ENCODE measurements around the gene NOX4.

The NOX4 gene

DNA sequence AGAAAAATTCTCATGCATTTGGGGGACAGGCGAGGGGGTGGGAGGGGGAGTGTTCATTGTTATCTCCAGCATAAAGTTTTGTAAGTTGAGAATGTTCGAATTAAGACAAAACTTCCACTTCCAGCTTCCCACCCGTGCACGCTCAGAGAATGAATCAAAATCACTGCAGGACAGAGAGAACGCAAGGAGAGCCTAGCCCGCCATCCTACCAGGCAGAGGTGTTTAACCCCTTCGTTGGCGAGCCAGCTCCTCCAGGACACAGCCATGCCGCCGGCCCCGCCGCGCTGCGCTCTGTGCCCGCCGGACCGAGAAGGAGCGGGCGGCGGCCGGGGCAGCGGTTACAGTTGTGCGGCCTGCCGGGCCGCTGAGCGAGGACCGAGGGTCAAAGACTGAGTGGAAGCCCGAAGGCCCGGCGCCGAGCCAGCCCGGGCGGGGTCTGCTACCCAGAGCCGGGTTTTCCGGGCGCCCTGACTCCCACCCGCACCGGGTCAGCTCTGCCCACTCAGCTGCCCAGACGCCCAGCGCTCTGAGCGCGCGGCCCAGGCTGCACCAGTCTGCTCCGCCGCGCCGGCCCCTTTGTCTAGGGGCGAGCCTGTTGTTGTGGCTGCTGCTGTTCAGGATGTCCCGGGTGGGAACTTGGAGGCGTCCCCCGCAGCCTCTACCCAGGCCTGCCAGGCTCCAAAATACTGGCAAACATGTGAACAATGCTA lies at the start of gene NOX4:
Gene NOX4, minus strand, starts transcription at position 395 of the 710 bp plus-strand sequence. Its CDS starts 129 bp downstream, at position 266.
- DNase-seq: no peak

- no peak for DNase-seq
Measured at GRCh38 chr11:89540826-89541225, 49.7 kb upstream of the NOX4 start.

- no peak for DNase-seq
Measured at GRCh38 chr11:89537936-89538335, 46.8 kb upstream of the NOX4 start.

DNA sequence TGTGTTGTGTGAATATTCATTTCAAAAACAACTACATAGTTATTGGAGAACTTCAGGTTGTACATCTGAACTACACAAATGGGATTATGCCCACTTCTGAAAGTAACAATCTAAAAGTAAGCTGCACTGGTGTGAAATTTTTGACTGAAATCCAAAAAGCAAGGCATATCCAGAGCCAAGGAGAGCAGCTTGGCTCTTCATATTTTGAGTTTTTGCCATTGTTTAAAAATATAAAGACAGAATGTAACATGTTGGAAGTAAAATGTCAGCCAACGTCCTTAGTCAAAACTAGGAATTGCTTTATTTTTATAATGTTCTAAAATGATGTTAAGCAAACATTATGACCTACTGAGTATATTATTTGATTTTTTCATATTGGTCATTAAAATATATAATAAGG lies 45.8 kb upstream of the NOX4 start:
- DNase-seq: no peak

DNA sequence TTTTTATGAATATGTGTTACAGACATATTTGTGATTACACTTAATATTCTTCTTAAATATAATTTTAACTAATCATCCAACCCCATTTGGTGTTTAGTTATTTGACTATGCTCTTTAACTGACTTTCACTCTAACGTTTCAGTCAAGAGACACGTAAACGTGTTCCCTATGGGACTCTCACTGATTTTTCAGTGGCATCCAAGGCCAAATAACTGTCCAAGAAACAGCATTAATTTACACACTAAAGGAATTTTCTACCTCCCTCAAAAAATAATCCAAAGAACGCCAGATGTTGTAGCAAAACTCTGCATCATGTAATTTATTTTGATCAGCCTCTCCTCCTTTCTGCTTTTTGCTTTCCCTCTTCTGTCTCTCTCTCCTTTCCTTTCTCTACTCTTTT lies 44.0 kb upstream of the NOX4 start:
- DNase-seq: no peak

GRCh38 chr11:89529626-89530380 lies 38.6 kb upstream of the NOX4 start:
- DNase-seq: no peak

DNA sequence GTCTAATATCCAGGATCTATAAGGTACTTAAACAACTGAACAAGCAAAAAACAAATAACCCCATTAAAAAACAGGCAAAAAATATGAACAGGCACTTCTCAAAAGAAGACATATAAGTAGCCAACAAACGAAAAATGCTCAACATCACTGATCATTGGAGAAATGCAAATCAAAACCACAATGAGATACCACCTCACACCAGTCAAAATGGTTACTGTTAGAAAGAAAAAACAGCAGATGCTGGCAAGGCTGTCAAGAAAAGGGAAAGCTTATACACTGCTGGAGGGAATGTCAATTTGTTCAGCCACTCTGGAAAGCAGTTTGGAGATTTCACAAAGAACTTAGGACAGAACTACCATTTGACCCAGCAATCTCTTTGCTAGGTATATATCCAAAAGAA lies 30.6 kb upstream of the NOX4 start:
- DNase-seq: no peak

DNA sequence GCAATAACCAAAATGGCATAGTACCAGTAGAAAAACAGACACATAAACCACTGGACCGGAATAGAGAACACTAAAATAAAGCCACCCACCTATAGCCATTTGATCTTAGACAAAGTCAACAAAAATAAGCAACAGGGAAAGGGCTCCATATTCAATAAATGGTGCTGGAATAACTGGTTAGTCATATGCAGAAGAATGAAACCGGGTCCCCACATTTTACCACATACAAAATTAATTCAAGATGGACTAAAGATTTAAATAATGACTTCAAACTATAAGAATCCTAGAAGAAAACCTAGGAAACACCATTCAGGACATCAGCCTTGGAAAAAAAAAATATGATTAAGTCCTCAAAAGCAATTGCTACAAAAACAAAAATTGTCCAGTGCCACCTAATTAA lies 30.1 kb upstream of the NOX4 start:
- DNase-seq: no peak

DNA sequence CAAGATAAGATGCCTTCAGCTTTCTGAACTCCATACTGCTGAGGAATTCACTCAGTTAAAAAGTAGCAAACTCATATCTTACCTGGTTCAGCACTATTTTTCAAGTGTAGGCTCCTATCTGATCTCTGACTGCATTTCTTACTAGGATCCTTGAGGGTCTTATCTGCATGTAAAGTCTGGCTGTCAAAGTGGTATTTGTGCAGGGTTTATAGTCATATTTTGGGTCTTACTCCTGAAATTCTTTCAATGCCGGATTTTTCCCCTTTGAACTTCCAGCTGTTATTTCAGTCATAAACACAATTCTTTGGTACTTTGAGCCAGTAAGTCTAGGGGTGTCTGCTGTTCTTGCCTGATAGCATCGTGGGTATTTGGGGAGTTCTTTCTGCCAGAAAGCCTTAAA lies 25.3 kb upstream of the NOX4 start:
- DNase-seq: no peak

DNA sequence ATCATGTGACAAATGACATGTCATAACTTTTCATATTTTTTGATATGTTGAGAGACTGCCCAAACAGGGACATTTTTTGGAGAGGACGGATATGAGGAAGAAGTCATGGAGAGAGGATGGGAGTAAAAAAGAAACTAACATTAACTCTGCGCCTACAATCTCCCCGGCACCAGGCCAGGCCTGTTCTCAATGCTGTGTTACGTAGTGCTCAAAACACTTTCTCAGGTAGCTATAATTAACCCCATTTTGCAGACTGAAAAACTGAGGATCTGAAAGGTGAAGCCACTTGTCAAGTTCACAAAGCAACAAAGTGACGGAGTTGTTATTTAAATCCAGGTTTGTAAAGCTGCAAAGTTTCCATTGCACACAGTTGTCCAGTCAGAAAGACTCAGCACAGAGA lies 17.4 kb upstream of the NOX4 start:
- DNase-seq: no peak

DNA sequence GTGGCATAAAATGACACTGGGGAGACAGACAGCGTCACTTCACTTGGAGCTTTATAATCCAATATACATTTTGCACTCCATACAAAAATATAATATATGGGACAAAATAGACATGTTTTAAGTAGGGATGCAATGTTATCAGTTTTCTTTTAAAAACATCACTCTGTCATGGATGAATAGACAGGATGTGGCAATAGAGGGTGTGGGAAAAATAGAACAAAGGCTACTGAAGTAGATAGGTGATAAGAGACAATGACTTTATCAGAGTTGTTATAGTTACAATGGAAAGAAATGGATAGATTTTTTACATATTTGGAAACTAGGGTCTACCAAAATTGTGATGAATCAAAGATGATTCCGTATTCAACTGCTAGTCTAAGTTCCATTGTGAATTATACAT lies 13.1 kb upstream of the NOX4 start:
- DNase-seq: no peak

- no peak for DNase-seq
Measured at GRCh38 chr11:89503422-89503821, 12.2 kb upstream of the NOX4 start.

DNA sequence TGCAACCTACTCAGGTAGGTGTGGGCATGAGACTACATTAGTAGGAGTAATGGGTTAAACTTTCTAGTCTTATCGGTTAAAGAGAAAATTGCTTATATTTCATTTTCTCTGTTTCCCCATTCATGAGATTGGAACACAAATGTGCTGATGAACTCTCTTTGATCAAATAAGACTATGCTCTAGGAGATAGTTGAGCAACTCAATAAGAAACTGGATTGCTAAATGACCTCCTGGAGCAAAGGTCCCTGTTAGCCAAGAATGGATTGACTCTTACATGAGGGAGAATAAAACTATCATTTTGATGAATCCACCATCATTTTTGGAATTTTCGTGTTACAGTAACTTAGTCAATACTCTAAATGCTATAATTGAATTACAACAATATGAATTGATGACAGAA lies 11.1 kb upstream of the NOX4 start:
- DNase-seq: no peak

GRCh38 chr11:89500336-89500735 lies 9.2 kb upstream of the NOX4 start:
- no peak for DNase-seq

DNA sequence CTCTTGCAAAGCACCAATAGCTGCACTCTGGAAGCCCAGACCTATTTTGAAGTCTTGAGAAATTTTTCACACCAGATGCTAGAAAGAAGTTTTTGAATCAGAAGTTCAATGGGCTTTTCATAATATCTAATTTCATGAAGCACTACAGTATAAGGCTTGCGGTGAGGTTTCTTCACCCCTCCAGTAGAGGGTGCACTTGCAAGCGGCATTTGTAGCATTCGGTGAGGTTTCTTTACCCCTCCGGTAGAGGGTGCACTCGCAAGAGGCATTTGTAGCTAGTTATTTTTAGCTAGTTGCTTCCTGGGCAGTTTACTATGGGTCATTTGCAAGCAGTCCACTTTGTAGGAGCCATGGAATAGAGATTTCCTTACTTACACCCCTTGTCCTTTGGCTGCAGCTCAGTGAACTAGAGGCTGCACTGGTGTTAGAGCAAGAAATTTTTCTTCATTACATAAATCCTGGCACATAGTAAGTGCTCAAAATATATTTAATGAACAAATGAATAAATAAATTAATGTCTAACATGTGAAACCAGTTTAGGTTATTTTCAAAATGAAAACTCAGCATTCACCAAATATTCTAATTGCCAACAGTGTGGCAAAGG lies 7.8 kb upstream of the NOX4 start:
- DNase-seq: no peak

GRCh38 chr11:89495951-89496350 lies 4.8 kb upstream of the NOX4 start:
- no peak for DNase-seq

DNA sequence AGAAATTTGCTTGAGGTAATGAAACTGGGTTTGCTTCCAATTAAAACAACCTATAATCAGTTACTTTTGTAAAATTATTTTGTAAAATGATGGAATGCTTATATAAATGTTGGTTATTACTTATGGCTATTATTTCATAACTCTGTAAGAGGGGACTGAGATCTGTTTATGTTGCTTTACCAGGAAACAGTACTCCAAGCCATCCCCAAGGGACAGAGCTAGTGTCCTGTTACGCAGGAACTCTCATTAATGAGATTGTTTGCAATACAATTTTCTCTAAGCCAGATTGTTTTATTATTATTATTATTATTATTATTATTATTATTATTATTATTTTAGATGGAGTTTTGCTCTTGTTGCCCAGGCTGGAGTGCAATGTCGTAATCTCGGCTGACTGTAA lies 2.3 kb upstream of the NOX4 start:
- DNase-seq: no peak

DNA sequence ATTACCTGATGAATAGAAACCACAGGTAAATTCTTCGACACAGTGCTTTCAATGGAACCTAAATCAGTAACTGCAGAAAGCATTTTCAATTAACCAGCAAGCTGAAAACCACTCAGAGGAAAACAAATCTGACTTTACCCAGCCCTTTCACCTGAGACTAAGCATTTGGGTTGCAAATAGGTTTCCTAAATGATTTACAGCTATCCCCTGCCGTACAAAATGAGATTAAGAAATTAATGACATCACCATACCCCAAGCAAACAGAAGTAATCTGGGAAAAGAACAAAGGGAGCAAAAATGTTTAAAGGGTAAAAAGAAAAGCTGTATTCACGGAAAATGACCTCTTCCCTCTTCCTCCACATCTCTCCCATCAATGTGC lies 584 bp downstream of the NOX4 start:
- no peak for DNase-seq

DNA sequence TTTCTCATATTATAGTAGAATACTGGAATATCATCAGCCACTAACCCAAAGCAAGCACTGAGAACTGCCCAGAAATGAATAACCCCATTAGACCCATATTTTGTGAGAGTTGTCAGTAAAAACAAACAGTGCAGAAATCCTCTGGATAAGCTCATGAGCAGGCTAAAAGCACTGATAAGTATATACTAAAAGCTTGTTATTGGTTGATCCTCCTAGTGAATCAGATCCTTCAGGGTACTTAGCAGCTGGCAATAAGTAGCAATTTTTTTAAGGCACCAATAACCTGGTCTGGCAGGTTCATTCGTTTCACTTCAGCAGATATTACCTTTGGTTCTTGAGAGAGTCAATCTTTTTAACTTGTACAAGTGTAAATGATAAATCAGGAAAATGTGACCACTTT lies 1.2 kb downstream of the NOX4 start:
- DNase-seq: no peak

DNA sequence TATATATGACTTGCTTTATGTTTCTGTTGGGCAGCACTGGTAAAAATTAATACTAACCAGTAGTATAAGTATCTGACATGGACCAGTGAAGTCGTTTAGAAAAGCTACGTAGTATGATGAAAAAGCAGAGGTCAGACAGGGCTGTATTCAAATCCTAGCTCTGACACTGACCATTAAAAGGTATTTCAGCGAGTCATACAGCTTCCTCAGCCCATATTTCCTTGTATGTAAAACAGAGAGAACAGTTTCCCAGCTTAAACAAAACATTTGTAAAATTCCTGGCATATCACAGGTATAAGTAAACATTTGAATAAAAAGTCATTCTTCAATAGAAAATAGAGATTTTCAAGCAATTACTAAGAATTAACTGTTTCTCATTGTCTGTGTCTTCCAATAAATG lies 4.2 kb downstream of the NOX4 start:
- DNase-seq: no peak

DNA sequence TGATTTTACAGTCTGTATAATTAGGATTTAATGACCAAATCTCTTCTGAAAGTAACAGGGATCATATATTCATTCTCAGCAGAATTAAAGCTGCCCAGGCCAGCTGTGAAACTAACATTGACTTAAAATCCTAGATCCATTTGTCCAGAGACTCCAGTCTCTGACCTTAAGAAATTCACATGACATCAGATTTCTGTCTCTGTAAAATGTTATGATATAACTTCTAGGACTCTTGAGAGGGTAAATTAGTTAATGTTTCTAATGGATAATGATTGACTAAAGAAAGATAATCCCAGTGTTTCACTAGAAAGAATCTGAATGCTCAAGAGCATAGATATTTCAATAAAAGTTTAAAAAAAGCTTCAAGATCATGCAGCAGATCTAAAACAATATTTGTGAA lies 6.3 kb downstream of the NOX4 start:
- no peak for DNase-seq

GRCh38 chr11:89477175-89477574 lies 14.0 kb downstream of the NOX4 start:
- DNase-seq: no peak

DNA sequence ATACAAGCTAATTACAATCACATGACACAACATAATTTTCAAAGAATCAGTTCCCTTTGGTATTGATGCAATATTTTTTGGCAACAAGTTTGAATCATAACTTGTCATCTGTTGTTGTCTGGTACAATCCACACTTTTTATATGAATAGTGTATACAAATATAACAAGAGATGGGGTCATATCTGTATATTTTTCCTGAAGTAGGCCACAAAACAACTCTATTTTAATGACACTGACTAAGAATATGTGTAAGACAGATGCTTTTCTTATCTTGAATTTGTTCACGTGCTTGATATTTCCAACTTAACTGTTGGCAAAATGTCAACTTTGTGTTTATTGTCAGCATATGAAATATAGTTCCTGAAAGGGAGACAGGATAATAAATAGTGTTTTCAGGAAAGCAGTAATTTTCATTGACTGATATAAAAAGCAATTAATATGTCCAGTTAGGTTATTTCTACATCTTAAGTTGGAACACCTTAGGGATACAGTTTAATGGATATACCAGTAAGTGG lies 27.9 kb downstream of the NOX4 start:
- no peak for DNase-seq

DNA sequence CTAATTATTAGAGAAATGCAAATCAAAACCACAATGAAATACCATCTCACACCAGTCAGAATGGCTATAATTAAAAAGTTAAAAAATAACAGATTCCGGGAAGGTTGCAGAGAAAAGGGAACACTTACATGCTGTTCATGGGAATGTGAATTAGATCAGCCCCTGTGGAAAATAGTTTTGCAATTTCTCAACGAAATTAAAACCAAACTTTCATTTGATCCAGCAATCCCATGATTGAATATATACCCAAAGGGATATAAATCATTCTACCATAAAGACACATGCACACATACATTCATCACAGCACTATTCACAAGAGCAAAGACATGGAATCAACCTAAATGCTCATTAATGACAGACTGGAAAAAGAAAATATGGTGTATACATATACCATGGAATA lies 32.5 kb downstream of the NOX4 start:
- DNase-seq: no peak
